ENCODE results near the gene MACROD2. TPM values are rescaled to one million over a fixed set of nuclear protein-coding genes. Genes with fewer than 3 reads are reported as not detected.
A peak's percentile ranks its signal among the peaks of the same experiment; 100 is the strongest.

MACROD2 gene
- total RNA-seq, 1 experiment from 2014 or later: 0.24 TPM

DNA sequence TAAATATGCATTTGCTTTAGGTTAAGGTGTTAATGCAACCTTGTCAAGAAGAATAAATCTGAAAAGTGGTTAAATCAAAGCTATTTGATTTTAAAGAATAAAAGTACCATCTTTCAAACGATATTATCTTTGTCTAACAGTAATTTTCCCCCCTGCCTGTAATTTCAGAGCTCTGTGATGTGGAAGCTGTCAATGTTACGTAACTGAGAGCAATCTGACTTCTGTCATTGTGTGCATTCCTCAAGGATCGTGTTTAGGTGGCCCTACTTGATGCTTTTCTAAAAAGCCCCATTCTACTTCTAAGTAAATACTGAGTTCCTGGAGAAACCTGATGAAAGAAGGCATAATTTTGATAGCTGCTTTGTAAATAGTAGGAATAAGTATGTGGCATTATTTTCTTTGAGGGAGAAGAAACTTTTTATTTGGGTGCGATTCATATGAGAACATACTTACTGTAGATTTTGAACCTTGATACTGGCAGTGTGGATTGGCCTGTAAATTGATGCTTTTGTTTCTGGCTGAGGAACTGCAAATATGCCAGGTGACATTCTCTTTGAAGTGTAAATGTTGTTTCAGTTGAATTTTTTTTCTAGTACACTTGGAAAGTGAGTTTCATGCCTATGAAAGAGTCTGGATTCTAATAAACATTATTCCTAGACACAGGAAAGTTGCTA, 871.7 kb downstream of the MACROD2 start:
- no peak for DNase-seq (ENCODE audit: low read depth)

DNA sequence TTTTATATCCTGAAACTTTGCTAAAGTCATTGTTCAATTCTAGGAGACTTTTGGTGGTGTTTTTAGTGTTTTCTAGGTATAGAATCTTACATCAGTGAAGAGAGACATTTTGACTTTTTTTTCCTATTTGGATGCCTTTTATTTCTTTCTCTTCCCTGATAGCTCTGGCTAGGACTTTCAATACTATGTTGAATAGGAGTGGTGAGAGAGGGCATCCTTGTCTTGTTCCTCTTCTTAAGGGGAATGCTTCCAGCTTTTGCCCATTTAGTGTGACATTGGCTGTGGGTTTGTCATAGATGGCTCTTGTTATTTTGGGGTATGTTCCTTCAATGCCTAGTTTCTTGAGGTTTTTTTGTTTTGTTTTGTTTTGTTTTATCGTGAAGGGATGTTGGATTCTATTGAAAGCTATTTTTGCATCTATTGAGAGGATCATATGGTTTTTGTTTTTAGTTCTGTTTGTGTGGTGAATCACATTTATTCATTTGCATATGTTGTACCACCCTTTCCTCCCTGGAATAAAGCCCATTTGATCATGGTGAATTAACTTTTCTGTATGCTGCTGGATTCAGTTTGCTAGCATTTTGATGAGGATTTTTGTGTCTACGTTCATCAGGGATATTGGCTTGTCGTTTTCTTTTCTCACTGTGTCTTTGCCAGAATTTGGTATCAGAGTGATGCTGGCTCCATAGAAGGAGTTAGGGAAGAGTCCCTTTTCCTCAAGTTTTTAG, 882.1 kb downstream of the MACROD2 start:
- DNase-seq (ENCODE audit: low read depth): peak; percentile 24

DNA sequence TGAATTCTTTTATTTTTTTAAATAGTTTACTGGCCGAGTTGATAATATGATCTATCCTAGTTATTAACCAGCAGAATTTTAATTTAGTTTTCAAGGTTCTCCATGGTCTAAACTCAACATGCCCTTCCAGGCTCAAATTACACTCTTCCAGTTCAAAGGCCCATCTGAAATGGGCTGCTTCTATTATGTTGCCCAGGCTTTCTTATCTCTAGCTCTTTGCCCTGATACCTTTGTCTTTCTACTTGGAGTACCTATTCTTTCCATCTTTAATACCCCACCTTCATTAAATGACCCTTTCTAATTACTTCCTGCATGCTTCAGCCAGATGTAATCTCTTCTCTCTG, 883.3 kb downstream of the MACROD2 start:
- DNase-seq (ENCODE audit: low read depth): no peak

DNA sequence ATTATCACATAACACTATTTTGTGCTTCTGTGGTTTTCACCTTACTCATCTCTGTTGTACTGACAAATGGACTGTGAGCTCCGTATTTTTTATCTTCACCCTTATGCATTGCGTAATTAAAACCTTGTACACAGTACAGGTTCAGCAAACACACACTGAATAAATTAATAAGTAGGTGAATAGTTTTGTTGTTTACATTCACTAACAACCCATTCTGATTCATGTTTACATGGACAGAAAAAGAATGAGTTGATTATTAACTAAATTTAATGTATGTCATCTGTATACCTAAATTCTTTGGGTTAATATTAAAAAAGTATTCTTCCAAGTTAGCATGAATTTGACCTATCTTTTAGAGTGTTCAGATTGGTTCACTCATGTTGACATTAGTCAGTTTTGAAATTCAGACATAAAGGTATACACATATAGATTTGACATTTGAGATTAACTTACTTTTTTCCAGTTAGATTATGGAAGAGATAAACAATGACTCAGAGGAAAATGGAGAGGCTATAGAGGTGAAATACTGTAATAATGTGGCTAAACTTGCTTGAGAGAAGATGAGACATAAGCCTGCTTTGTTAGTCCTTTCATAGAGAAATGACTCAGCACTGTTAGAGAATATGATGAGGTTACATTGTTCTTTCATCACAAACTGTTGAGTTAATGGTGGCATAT, 883.8 kb downstream of the MACROD2 start:
- peak; percentile 52 for DNase-seq (ENCODE audit: low read depth)

DNA sequence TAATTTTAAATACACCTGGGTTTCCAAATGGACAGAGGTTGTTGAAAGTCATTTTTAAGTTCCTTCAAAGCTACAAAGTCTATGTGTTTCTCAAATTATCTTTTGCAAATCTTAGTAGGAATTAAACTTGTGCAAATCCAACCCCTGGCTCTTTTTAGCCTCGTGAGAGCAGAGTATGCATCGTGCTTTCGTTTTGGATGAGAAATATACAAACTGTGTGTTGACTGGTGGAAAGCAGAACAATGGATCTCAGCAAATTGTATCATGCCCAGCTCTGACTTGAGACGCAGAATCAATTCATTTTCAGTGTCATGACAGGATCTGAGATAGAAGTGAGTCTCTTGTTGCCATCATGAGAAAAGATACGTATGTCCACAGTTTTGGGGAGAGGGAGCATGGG, 884.5 kb downstream of the MACROD2 start:
- DNase-seq (ENCODE audit: low read depth): no peak

DNA sequence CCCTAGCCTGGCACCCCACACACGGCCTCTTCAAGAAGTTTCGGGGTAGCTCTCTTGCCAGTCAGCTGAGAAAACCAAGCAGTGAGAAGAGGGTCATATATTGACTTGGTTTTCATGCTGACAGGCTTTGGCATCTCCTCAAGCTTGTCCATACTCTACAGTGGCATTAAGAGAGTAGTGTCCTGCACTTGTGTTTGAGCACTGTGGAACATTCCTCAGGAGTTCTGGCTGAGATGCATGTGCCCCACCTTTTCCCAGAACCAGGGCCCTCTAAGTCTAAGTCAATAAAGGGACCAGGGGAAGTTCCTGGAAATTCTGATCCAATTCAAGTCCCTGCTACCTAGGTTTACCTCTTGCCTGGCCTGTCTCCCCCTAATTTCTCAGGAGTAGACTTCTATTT, 886.2 kb downstream of the MACROD2 start:
- DNase-seq (ENCODE audit: low read depth): no peak

DNA sequence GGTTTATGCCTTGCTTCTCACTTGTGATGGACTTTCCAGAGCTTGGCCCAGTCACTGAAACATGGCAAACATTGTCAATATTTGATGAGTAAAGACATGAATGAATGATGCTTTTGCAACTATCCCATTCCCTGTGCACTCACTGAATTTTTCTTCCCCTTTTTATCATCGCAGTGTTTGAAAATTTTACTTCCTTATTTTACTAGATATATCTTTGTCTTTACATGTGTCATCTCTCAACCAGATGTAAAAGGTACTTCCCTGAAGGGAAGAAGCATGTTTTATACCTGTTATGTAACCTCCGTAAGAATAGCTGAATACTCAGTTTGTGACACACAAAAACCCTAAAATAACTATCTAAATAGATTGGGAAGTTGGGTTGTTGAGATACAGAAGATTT, 886.8 kb downstream of the MACROD2 start:
- DNase-seq (ENCODE audit: low read depth): no peak

DNA sequence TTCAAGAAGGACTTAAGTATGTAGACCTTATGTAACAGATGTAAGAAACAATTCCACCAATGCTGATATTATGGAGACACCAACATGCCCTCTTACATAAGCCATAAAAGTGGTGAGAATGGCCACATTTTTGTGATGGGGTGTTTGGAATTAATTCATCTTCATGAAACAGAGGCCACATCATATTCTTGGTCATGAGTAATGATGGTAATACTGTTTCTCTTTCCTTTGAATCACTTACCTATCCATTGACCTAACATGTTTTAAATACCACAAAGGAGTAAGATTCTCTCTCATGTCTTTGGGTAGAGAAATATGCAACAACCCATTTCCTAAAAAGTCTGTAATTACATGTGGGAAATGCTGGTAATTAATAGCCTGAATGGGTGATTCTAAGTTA, 887.5 kb downstream of the MACROD2 start:
- DNase-seq (ENCODE audit: low read depth): no peak

DNA sequence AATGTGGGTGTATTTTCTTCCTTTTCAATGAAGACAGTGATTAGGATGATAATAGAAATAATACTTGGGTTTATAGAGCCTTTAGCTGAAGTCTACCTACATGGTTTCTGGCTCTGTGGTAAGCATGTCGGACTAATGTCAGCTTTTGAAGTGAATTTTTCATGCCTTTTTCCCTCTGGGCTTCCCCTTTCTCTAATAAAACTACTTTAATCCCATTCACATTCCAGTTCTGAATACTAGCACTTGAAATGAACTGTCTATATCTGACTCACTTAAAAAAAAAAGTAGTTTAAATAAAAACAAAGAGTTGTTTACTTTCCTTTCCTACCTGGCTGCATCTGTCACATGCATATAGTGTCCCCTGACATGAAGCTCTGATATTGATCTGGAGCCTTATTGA, 888.0 kb downstream of the MACROD2 start:
- DNase-seq (ENCODE audit: low read depth): no peak

DNA sequence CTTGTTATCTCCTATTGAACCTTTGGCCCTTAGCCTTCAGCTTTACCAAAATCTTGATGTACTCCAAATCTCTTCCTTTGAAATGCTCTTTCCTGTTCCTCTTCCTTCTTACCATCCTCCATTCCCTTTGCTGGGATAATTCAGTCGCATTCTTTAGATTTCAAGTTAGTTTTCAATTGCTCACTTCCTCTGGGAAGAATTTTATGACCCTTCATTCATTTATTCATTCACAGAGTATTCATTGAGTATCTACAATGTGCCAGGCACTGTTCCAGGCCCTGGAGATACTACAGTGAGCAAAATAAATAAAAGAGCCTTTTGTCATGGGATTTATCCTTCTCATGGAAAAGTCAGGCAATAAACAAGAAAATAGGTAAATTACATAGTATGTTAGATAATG, 890.3 kb downstream of the MACROD2 start:
- peak; percentile 19 for DNase-seq (ENCODE audit: low read depth)

DNA sequence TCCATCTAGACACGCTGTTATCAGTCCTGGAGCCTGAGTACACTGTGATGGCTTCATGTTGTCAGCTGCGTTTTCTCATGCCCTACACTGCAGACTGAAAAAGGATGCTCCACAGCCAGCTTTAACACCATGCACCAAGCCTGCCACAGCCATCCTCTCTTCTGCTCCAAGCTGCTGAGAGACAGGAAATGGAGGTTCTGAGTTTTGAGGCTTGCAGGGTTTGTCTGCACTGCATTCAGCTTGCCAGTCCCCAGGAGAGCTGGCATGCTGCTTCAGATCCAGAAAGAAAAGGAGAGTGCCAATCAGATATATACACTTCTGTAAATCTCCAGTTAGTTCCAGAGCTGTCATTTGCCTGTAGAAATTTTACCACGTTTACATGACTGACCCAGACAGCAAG, 892.8 kb downstream of the MACROD2 start:
- DNase-seq (ENCODE audit: low read depth): no peak

DNA sequence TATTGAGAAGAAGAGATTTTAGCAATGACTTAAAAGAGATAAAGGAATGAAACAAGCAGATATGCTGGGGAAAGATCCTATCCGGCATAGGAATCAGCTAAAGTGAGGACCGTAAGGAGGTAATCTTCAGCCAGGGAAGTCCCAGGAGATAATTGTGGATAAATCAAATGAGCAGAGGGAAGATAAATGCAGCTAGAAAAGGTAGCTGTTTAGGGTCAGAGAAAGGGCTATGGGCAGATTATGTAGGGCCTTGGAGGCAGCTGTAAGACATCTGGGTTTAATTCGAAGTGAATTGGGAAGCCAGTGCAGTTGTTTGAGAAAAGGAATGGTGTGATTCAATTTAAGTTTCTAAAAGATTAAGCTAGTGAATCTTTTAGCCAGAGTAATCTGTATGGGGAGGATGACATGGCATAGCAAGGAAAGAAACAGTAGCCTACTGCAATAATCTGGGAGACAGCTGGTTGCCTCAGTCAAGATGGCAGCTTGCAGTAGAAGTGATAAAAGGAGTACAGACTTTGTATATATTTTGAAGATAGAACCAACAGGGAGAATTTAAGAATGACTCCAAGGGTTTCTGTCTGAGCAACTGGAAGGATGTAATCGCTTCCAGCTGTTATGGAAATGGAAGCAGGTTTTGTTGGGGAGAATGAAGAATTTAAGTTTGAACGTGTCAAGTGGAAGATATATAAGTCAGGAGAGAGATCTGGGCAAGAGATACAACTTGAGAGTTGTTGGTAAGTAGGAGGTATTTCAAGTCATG, 894.4 kb downstream of the MACROD2 start:
- no peak for DNase-seq (ENCODE audit: low read depth)

DNA sequence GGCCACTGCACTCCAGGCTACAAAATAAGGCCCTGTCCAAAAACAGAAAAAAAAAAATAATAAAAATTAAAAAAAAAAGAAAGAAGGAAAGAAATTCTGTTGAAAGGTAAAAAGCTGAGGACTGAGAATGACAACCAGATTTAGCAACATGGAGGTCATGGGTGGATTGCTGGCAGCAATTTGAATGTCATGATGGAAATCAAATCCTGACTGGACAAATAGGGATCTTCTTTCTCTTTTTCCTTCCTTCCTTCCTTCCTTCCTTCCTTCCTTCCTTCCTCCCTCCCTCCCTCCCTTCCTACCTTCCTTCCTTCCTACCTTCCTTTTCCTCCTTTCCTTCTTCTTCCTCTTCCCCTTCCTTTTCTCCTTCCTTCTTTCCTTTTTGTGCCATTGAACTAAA, 895.4 kb downstream of the MACROD2 start:
- no peak for DNase-seq (ENCODE audit: low read depth)

DNA sequence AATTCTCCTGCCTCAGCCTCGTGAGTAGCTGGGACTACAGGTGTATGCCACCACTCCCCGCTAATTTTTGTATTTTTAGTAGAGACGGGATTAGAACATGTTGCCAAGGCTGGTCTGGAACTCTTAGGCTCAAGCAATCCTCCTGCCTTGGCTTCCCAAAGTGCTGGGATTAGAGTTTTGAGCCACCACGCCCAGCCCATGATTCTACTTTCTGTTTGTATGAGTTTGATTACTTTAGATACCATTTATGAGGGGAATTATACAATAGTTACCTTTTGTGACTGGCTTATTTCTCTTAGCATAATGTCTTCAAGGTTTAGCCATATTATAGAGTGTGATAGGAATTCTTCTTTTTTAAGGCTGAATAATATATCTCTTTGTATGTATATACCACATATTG, 897.5 kb downstream of the MACROD2 start:
- DNase-seq (ENCODE audit: low read depth): no peak

DNA sequence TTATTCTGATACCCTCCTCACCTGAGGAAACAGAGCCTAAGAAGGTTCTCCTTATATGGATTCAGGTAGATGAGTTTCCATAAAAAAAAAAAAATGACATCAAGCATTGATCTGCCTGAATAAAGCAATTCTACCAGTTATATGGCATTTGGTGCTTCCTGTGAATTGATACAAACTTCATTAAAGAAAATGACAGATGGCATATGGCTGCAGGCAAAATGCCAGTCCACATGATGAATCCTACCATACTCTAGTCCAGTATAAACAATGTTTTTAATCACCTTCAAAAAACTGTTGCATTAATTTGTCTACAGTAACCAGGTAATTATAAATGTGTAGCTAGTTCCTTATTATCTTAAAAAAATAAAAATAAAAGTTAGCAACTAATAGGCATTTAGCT, 901.3 kb downstream of the MACROD2 start:
- DNase-seq (ENCODE audit: low read depth): no peak

DNA sequence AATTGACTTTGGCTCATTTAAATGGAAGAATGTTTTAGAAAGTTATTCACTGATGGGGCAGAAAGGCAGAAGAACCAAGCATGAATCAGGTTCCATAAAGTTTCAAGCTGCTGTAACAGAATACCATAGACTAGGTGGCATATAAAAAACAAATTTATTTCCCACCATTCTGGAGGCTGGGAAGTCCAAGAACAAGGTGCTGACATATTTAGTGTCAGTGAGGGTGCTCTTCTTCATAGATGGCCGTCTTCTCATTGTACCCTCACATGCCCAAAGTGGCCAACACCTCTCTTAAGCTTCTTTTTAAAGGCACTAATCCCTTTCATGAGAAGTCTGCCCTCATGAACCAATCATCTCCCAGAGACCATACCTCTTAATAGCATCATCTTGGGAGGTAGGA, 902.3 kb downstream of the MACROD2 start:
- DNase-seq (ENCODE audit: low read depth): no peak

DNA sequence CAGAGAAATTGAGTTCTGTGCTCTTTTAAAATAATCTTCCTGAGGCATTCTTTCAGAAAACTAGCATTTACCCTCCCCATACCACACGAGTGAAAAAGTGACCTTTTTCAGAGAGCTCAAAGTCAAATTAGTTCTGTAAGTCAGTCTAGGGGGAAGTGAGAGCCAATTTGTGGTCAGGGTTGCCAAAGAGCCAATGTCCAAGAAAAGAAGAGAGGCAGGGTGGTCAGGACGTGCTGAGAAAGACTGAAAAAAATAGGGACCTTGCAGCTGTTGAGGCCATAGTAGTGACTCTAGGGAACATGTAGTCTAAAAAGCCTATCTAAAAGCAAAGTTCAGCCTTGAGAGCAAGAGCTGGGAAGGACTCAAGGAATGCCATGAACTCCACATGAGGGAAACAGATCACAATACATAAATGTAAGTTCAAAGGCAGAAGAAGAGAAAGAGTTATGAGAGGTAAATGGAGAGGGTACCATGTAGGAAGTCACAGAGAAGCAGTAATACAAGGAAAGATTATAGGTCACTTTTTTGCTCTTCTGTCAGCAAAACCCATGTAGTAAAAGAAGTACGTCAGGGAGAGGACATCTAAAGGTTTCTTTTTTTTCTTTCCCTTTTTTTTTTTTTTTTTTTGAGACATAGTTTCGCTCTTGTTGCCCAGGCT, 907.2 kb downstream of the MACROD2 start:
- DNase-seq (ENCODE audit: low read depth): no peak

DNA sequence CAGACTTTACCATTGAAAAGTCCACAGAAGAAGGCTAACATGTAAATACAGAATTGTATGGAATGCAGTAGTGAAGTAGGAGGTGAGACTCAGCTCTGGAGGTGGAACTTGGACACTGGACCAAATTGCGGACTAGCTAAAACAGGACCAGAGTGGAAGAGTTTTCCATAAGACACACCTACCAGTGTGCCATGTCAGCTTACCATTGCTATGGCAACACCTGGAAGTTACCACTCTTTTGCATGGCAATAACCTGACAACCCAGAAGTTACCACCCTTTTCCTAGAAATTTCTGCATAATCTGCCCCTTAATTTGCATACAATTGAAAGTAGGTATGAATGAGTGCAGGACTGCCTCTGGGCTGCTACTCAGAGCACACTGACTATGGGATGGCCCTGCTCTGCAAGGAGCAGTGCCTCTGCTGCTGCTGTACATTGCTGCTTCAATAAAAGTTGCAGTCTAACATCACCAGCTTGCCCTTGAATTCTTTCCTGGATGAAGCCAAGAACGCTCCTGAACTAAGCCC, 911.7 kb downstream of the MACROD2 start:
- no peak for DNase-seq (ENCODE audit: low read depth)

DNA sequence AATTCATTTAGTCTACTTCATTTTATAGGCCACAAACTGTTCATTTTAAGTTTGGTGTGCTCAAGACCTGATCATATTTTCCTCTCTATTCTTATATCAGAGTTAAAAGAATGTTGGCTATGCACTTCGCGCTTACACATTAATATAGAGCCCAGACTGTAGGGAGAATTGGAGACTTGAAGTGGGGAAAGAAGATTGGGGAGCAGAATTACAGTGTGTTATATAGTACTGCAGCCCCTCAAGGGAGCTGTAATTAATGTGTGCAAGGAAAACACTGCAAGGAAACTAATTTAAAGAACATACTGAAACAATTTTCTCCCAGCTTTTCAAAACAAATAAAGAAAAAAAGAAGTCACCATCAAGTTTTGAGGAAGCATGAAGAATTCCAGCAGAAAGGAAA, 914.8 kb downstream of the MACROD2 start:
- DNase-seq (ENCODE audit: low read depth): no peak

DNA sequence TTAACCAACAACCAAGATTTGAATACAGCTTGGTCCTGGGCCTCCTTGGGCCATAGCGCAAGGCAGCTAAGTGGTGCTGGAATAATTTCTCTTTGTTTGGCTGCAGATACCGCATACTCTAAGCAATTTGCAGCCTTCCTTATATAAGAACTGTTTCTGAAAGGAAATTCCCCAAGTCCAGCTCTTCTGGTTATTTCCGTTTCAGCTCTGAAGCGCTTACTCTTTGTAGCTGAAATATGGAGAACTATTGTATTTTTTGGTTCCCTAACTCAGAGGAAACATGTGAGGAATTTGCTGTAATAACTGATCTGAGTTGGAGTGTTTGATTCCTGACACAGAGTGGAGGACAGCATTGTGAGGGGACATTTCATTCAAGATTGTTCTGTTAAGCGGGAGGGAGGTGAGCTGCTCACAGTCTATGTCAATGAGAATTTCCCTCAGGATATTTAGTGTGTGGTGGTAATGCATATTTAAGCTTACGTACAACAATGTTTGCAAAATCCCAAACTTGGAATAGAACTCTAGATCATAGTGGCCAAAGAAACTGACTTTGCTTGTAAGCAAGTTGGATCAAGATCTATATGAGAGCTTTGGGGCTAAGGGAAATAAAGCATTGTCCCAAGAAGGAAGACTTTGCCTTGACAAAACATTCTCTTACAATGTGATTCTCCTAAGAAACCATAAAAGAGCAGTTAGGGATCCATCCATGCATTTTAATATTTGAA, 918.7 kb downstream of the MACROD2 start:
- DNase-seq (ENCODE audit: low read depth): no peak

DNA sequence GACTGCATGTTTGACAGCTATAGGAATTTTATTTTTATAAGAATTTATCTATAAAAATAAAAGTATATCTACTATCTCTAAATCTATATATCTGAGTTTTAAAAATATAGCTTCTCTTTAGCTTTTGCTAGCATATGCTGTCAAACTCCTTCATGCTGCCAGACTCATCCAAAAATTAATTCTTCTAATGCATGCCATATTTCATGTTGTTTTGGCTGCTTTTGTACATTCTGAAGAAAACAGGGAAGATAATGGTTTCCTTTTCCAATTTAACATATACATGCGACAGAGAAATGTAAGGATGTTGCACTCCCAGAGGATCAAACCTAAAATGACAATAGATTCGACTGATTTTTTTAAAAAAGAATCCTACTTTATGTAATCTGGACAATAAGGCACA, 919.3 kb downstream of the MACROD2 start:
- no peak for DNase-seq (ENCODE audit: low read depth)

All from RPMI7951 (cell line).